Lung (tissue), 12 donors: ENCODE data around the gene C16orf89. TPM values are rescaled to one million over a fixed set of nuclear protein-coding genes. Genes with fewer than 3 reads are reported as not detected.

ENCODE experiments used
- ATAC-seq: fragments of 200-7000 bp; cut with Tn5 transposase; one replicate; pipeline ENCODE4 v1.9.1; 2020; ENCODE audit warnings: moderate number of reproducible peaks; ENCODE audit not compliant: insufficient read depth, low FRiP score
- DNase-seq, 3 donors: peaks; one replicate each; pipeline ENCODE4 v3.0.0-alpha.2; 2013 to 2017
- H3K27ac ChIP-seq, 2 donors: one replicate each; pipeline ENCODE4 v1.5.1; 2013; ENCODE audit warnings: mild to moderate bottlenecking in 2 of 2, moderate library complexity in 2 of 2, control low read depth in 1 of 2, inconsistent platforms in 1 of 2, low read depth in 1 of 2, low read length in 1 of 2
- H3K27me3 ChIP-seq, 3 donors: one replicate each; pipeline ENCODE4 v1.5.1; 2013; ENCODE audit warnings: low read length in 2 of 3; ENCODE audit not compliant: control insufficient read depth in 3 of 3, insufficient read depth in 3 of 3
- H3K36me3 ChIP-seq, 4 donors: one replicate each; pipeline ENCODE4 v1.5.1; 2013; ENCODE audit warnings: low read length in 4 of 4, mild to moderate bottlenecking in 1 of 4, moderate library complexity in 1 of 4; ENCODE audit not compliant: control insufficient read depth in 4 of 4, insufficient read depth in 4 of 4
- H3K4me1 ChIP-seq, 5 donors: one replicate each; pipeline ENCODE4 v1.5.1; 2013; ENCODE audit warnings: low read length in 5 of 5, mild to moderate bottlenecking in 2 of 5, moderate library complexity in 1 of 5; ENCODE audit not compliant: control insufficient read depth in 5 of 5, insufficient read depth in 5 of 5
- H3K4me3 ChIP-seq: one replicate; pipeline ENCODE4 v1.5.1; 2013; ENCODE audit warnings: mild to moderate bottlenecking, control low read depth, moderate library complexity
- H3K9ac ChIP-seq, 2 donors: one replicate each; pipeline ENCODE4 v1.5.1; 2013; ENCODE audit warnings: low read length in 2 of 2, control low read depth in 1 of 2; ENCODE audit not compliant: insufficient read depth in 1 of 2
- H3K9me3 ChIP-seq, 4 donors: one replicate each; pipeline ENCODE4 v1.5.1; 2013; ENCODE audit warnings: low read length in 3 of 4, mild to moderate bottlenecking in 1 of 4, moderate library complexity in 1 of 4; ENCODE audit not compliant: control insufficient read depth in 4 of 4, insufficient read depth in 3 of 4
- CTCF ChIP-seq: IDR thresholded peaks from 2 replicates; pipeline ENCODE4 v1.5.1; 2012; ENCODE audit warnings: mild to moderate bottlenecking; ENCODE audit errors: control extremely low read depth, extremely low read depth
- WGBS, 2 donors: extraction: QIAGEN DNeasy Blood & Tissue Kit; methylation state at CpG; one replicate each; pipeline ENCODE4 v1.1.7; 2013; 5-methylcytosine and 5-hydroxymethylcytosine counted together
- polyA plus RNA-seq, 2 donors: library from polyadenylated mRNA; stranded (reverse); fragments of 200-250 nt; gene quantifications; one replicate each; pipeline ENCODE4 v1.2.1, GENCODE V29; 2013
- total RNA-seq, 2 donors: library from RNA; depleted of rRNA in 1 of 2; stranded (reverse); fragments of >200 nt in 1 of 2; gene quantifications; one replicate each; pipeline ENCODE4 v1.2.1, GENCODE V29; 2014 to 2021
- donor health status: control.
- donor health status: control.
- donor health status: Bipolar disorder and iron deficiency.
- donor health status: healthy.
- donor health status: DM: yes; HTN: yes; CAD: no.

C16orf89 gene
- total and polyA plus RNA-seq, 4 donors, result 39.2 to 356 (median 97.2) TPM

DNA sequence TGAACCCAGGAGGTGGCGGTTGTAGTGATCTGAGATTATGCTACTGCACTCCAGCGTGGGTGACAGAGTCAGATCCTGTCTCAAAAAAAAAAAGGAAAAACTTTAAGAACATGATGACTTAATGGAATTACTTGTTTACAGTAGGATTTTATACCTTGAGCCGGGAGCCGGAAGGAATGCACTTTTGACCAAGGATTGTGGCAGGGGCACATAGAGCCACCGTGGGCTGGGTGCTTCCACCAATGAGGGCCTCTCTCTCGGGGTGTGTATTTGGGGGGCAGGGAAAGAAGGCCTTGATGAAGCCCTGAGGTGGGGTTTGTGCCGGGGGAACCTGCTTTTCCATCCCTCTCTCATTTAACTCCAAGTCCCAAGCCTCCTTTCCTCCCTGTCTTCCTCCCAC lies 25.3 kb downstream of the C16orf89 start:
- no peak overlapping the region for H3K27ac ChIP-seq
- DNase-seq (peak; percentile 16 to 37 (median 34)), ATAC-seq (no peak)
- 67 to 78% methylated on average over 7 of the region's 7 CpGs for WGBS, 2 donors
- no peak overlapping the region for H3K9ac ChIP-seq
- H3K36me3 ChIP-seq, result peaks cover 0 to 5% (median 1%) of the 10 kb centered on the region in 4 donors
- no peak for TF ChIP-seq CTCF
- no peak overlapping the region for H3K4me3 ChIP-seq
- peaks cover 0 to 4% (median 0%) of the 10 kb centered on the region in 5 donors for H3K4me1 ChIP-seq
- no peaks in the 10 kb centered on the region for H3K27me3 ChIP-seq
- H3K9me3 ChIP-seq, result no peaks in the 10 kb centered on the region

- WGBS, 2 donors, result 60 to 68% methylated on average over 12 of the region's 12 CpGs
- DNase-seq (peak in 1 of 3 donors; percentile 34), ATAC-seq (no peak)
- no peak for TF ChIP-seq CTCF
- no peaks in the 10 kb centered on the region for H3K36me3 ChIP-seq
- peaks cover 5 to 20% (median 7%) of the 10 kb centered on the region in 5 donors for H3K4me1 ChIP-seq
- no peak overlapping the region for H3K9ac ChIP-seq
- no peak overlapping the region for H3K4me3 ChIP-seq
- no peaks in the 10 kb centered on the region for H3K27me3 ChIP-seq
- H3K9me3 ChIP-seq, result no peaks in the 10 kb centered on the region
- no peak overlapping the region for H3K27ac ChIP-seq
Measured at GRCh38 chr16:5036228-5037156, 29.3 kb downstream of the C16orf89 start.

DNA sequence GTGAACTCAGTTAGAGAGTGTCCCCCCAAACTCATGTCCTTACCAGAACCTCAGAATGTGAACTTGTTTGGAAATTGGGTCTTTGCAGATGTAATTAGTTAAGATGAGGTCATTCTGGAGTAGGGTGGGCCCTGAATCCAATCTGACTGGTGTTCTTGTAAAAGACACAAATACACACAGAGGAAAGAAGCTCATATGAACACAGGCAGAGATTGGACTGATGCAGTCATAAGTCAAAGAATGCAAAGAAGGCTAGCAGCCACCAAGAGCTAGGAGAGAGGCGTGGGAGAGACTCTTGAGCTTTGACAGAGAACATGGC lies 29.9 kb downstream of the C16orf89 start:
- H3K9ac ChIP-seq, result no peak overlapping the region
- no peaks in the 10 kb centered on the region for H3K36me3 ChIP-seq
- no peak overlapping the region for H3K27ac ChIP-seq
- no peak for TF ChIP-seq CTCF
- peaks cover 5 to 16% (median 7%) of the 10 kb centered on the region in 5 donors for H3K4me1 ChIP-seq
- no peaks in the 10 kb centered on the region for H3K27me3 ChIP-seq
- no peaks in the 10 kb centered on the region for H3K9me3 ChIP-seq
- 77 to 95% methylated on average over 1 of the region's 1 CpG for WGBS, 2 donors
- H3K4me3 ChIP-seq, result no peak overlapping the region
- ATAC-seq (no peak), DNase-seq (no peak)

GRCh38 chr16:5034167-5034523 lies 31.6 kb downstream of the C16orf89 start:
- Histone ChIP-seq H3K9ac (peak overlapping the region; percentile 53 to 71), H3K36me3 (peaks cover 0 to 9% (median 0%) of the 10 kb centered on the region in 4 donors), H3K27ac (peak overlapping the region in 1 of 2 donors; percentile 63), H3K27me3 (no peaks in the 10 kb centered on the region), H3K4me3 (no peak overlapping the region), H3K9me3 (no peaks in the 10 kb centered on the region), H3K4me1 (peaks cover 5 to 16% (median 7%) of the 10 kb centered on the region in 5 donors)
- TF ChIP-seq CTCF, result no peak
- ATAC-seq (no peak), DNase-seq (no peak)
- 13 to 14% methylated on average over 2 of the region's 2 CpGs for WGBS, 2 donors
